HG03342 (cell line): ENCODE measurements around the gene HSP90AB1.

Source experiments
- ATAC-seq: cut with Tn5 transposase; IDR thresholded peaks from one replicate; pipeline ENCODE4 v1.9.1; 2021; ENCODE audit warnings: mild to moderate bottlenecking, moderate library complexity; ENCODE audit not compliant: unreplicated experiment

The HSP90AB1 gene

DNA sequence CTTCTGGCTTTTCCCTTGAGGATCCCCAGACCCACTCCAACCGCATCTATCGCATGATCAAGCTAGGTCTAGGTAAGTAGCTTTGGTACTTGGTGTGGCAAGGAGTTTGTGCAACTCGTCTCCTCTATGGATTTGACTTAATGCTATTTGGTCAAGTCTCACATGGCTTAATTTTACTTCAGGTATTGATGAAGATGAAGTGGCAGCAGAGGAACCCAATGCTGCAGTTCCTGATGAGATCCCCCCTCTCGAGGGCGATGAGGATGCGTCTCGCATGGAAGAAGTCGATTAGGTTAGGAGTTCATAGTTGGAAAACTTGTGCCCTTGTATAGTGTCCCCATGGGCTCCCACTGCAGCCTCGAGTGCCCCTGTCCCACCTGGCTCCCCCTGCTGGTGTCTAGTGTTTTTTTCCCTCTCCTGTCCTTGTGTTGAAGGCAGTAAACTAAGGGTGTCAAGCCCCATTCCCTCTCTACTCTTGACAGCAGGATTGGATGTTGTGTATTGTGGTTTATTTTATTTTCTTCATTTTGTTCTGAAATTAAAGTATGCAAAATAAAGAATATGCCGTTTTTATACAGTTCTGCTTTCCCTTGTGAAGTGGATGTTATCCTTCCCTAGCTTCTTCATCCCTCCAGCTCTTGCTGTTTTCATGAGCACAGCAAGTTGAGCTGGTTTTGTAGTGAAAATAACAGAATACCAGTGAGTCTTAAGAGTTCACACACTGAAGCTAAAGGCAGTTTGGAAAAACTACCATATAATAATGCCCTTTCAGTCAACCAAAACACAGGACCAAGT, 6.6 kb downstream of the HSP90AB1 start:
- no peak for ATAC-seq

DNA sequence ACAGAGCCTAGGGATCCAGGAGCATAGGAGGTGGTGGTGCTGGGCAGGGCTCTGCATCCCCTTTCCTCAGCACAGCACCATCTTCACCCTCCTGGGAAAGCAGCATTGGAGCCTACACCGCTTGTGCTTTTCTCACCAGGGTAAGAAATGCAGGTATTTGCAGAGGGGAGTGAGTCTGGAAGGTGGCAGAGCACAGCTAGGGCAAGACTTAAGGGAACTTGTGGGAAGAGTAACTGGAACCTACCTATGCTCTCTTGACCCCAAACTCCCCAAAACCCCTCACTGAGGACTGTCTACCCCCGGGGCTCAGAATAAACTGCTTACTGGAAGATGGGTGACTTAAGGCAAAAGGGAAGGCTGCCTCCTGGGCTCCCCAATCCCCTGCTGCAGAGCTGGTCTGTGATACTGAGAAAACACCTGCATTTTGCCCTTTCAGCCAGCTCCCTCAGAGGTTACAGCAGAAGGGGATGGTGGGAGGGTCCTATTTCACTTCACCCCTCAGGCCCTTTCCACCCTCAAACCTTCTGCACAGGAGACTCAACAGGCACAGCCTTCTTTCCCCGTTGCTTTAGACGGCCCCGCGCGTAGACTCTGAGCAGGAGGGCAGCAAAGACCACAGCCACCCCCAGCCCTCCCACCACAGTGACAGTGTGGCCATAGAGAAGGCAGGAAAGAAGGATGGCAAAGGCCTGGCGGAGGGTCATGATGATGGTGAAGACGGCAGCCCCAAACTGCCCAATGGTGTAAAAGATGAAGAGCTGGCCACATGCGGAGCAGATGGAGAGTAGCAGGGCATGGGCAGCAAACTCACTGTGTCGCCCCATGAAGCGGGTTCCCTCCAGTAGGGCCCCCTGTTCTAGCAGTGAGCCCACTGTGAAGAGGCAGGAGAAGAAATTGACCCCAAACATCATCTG, 7.5 kb downstream of the HSP90AB1 start:
- ATAC-seq, result no peak

DNA sequence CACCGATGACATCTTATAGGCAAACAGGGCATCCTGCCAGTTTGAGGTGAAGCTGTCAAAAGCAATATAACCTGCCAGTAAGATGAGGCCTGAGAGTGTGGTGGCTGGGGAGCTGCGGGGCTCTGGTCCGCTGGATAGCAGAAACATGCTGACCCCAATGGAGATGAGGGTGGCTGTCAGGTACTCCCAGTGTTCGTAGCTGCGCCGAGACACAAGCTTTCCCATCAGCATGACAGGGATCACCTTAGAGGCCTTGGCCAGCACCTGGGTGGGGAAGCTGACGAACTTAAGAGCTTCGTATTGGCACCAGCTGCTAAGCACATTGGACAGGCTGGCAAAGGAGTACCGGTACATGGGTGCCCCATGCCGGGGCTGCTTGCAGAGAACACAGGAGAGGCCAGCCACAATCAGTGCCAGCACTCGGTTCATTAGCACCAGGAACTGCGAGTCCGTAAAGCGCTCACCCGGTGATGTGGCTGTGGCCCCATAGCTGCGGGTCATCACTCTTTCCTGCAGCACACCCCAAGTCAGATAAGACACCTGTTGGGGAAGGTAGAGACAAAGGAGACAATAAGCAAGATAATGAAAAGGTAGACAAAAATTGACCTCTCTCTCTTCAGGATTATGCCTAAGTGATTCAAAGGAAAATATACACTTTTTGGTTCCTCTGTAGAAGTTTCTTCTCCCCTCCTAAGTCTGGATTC, 8.4 kb downstream of the HSP90AB1 start:
- ATAC-seq, result no peak

DNA sequence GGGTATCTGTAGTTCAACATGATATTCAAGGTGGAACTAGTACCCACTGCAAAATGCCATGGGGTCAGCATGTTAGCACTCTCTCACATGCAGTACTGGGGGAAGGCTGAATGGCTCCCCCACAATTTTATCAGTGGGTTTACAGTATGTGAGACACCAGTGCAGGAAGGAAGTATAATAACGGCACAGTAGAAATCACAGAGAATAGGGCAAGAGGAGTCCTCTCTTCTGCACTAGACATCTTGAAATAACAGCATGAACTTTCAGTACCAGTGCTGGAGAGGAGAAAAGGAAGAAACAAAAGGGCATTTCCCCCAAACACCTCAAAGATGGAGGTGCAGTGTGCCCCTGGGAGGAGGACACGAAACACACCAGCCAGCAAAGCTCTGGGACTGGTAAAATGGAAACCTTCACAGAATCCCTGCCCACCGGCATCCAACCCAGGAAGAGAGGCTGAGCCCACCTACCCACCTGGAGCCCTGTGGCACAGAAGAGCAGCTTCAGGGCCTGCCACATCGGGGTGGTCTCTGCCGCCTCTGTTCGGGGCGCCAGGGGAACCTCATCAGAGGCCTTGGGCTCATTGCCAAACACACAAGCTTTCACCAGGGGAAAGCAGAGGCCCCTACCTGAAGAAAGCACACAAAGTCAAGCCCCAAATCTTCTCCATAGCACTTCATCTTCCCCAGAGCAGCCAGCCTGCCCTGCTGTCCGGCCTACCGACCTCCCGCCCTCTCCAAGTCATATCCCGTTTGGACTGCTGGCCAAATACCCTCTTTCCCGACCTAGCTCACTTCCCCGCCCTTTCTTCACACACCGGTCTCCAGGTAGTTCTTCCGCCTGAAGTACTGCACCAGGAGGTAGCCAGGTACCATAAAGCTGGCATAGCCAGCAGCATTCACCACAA, 9.2 kb downstream of the HSP90AB1 start:
- no peak for ATAC-seq

DNA sequence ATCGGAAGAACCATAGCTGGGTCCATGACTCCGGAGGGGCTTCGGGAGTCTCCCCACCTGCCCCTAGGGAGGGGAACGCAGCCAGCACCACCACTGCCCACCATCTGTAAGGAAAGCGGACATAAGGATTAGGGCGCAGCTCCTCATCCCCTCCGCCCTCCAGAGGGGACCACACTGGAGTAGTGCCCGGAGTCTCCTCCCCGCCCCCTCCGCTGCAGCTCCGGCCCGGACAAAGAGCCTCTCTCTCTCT, 9.8 kb downstream of the HSP90AB1 start:
- ATAC-seq, result no peak

DNA sequence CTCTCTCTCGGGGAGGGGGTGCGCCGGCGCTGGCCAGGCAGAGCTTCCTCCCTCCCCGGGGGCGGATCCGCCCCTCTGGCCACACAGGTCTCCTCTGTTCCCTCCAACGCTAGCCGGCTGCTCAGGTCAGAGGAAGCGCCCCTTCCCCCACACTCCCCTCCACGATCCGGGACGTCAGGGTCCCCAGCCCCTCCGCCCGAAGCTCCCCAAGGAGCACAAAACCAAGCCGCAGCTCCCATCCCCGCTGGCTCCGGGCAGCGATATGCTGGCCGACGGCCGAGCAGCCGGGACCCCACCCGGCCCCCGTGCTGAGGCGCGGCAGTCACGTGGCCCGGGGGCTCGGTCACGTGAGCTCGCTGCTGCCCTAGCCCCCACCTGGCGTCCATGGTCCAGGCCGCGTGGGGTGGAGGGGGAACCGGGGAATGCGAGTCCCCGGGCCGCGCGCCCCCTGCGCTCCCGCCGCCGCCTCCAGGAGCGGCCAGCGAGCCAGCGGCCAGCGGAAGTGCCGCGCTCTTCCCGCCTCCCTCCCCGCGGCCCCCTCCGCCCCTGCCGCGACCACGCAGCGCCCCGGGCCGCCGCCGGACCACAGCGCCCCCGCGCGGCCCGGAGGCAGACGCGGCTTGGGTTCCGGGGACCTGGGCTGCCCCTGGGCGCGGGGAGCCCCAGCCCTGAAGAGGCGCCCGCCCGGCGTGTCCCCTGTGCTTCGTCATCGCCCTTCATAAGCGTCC, 10.3 kb downstream of the HSP90AB1 start, which contains the start of gene SLC35B2:
SLC35B2 (minus strand) TSS at position 504 of the 728 bp plus-strand sequence; CDS start at position 386, 118 bp downstream.
- peak; percentile 44 for ATAC-seq

DNA sequence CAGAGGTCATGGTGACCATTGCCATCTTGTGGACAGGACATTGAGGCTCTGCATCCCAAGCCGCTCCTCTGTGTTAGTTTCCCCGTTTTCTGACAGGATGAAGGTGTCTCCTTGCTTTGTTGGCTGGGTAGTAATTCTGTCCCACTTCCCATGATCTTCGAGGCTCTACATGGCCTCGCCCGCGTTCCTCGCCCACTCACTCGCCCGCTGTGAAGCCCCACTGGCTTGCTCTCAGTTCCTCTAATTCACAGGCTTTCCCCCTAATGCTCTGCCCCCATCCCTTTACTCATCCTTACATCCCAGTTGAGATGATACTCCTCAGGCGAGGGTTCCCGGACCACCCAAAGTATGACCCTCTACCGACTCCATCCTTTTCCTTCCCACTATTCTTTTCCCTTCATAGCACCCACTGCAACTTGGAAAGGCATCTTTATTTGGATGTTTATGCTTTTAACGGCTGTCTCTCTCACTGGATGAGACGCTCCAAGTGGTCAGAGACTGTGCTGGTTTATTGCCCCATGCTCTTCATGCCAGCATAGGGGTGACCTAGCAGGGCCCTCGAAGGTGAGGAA, 10.9 kb downstream of the HSP90AB1 start:
- ATAC-seq, result peak; percentile 16

DNA sequence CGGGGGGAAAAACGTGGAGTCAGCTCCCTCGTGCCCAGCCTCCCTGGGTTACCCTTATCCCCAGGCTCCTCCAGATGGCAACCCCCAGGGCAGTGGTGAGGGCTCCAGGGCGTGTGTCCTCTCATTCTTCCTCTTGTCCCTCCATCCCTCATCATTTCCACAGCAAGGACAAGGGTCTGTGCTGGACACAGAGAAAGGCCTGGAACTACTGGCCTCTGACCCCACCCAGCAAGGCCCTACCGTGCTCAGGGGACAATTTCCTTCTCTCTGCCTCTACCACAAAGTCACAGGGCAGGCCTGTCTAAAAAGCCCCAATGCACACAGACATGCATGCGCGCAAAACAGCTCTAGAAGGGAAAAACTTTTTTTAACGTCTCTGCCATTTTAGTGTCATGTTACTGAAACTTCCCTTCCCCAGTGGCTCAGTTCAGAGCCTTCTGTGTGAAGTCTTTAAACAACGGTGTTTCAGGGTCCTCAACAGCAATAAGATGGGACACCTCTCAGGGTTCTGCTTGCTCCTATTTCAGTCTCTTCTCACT, 11.5 kb downstream of the HSP90AB1 start:
- no peak for ATAC-seq

DNA sequence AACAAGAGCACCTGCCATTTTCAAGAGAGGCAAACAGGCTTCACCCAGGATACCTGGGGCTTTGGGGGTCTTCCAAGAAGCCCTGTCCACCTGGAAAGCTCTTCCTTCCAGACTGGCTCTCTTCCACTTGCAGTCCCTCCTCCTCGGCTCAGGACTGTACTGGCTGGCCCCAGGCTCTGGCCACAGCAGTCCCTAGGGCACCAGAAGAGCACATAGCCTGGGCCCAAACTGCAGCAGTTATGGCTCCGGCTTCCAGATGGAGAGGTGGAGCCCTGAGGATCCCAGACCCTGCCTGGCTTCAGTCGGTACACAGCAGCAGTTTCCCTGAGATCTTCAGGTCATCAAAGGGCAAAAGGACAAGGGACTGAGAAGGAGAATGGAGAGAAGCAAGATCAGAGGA, 12.0 kb downstream of the HSP90AB1 start:
- no peak for ATAC-seq

DNA sequence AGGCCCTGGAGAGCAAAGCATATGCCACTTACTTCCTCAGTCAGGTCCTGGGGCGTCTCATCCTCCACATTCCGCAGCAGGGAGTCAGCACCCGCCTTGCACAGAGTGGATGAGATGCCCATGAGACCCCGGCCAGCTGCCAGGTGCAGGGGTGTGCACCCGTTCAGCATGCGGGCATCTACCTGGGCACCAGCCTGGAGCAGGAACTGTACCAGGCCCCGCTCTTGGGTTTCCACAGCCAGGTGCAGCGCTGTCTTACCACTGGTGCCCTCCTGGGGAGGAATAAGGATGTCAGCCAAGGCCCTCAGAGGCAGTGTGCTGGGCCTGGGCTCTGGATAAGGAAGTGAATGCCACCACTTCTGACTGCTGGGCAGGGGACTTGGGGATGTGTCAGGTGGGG, 13.1 kb downstream of the HSP90AB1 start:
- no peak for ATAC-seq

DNA sequence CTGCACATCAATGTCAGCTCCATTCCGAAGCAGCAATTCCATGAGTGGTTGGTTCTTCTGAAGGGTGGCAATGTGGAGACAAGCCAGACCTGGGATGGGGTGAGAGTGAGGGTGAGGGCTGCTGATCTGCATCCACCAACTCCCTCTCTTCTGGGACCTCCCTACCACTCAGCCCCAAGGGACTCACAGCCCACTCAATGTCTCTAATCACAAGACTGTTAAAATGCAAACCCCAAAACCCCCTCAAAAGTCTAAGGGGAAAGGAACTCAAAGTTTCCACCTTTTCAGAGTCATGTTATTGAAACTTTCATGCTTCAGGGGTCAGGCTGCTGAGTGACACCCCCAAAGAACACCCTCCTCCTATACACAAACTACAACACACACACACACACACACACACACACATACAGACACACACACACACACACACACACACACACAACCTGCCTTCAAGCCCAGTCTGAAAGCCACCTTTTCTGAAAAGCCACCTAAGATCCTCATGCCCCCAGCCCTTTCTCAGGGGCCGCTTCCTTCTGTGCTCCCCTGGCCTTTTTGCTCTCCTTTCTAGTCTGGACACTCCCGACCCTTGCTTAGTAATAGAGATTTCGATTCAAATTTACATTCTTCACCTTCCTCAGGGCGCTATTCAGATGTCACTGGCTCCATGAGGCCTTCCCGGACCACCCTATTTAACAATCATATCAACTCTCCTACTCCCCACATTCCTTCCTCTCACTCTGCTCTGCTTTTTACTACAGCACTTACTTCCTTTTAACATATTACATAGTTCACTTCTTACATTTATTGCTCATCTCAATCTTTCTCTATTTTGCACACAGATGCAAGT, 13.8 kb downstream of the HSP90AB1 start:
- no peak for ATAC-seq

DNA sequence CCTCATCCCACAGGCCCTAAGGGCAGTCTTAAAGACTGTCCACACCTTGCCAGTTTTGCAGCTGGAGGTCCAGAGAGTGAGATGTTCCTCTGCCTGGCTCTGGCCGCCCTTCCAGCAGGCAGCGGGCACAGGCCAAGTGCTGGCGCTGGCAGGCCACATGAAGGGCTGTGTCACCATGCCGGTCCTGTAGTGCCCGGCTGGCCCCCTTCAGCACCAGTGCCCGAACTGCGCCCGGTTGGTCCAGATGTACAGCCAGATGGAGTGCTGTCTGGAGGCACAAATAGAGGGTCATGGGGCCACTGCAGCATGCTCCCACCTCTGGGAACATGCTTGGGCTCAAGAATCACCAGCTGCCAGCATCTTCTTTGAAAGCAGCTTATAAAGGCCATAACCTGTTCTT, 14.7 kb downstream of the HSP90AB1 start:
- no peak for ATAC-seq

DNA sequence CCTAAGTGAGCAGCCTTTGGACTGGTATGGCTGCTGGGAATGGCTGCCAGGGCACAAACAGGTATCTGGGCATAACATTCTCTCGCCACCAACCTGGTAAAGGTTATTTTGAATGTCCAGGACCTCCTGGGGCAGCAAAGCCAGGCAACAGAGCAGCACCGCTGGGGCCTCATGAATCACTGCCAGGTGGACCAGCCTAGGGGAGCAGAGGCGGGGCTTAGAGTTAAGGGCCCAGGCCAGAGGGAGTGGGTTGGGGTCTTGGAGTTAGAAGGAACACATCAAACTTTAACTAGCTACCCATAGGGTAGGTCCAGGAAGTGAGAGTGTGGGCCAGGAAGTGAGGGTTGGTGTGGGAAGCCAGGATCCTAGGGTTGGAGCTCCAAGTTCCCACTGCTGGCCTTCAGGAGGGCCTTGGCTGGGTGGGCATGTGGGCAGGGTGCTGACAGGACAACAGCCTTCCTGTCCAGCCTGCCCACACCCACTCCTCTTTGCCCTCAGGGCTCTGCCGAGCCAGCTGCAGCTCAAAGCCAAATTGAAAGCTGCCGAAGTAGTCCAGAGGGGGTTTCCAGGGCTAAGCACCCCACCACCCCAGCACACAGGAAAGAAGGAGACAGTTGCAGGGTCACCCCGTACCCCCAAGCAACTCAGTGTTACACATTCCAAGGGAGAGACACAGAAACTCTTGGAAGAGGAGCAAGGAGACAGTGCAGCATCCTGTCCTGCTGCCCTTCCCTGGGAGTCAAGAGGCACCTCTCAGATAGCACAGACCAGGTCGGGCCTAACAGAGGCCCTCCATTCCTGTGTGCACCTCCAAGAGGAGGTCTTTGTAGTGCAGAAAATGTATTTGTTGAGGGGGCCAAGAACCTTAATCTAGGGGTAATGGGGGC, 15.8 kb downstream of the HSP90AB1 start:
- ATAC-seq, result no peak

DNA sequence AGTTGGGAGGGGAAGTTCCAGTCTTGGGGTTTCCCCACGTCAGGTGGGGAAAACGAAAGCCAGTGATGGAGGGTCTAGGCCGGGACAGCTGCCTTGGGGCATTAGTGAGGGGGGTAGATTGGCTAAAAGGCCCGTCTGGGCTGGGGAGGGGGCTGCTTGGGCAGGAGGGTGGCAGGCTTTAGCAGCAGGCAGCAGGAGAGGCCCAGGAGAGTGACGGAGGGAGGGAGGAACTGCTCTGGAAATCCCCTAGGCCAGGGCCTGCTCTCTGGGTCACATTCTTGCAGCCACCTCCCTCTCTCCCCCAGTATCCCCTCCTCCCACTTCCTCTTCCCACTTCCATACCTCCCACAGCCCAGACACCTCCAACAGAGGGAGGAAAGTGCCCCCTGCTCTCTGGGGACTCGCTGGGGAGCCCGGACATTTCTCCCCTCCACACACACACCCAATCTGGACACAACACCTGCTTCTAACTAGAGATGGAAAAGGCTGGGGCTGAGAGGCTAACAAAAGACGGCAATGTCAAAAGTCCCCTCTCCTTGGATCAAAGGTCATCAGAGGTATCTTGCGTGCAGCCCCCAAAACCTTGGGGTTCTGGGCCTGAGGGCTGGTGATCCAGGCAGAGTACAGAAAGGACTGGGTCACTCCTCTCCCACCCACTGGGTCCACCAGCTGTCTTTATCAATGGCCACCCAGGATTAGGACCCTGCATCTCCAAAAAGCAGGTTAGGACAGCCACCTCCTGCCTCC, 16.6 kb downstream of the HSP90AB1 start:
- peak; percentile 24 for ATAC-seq

DNA sequence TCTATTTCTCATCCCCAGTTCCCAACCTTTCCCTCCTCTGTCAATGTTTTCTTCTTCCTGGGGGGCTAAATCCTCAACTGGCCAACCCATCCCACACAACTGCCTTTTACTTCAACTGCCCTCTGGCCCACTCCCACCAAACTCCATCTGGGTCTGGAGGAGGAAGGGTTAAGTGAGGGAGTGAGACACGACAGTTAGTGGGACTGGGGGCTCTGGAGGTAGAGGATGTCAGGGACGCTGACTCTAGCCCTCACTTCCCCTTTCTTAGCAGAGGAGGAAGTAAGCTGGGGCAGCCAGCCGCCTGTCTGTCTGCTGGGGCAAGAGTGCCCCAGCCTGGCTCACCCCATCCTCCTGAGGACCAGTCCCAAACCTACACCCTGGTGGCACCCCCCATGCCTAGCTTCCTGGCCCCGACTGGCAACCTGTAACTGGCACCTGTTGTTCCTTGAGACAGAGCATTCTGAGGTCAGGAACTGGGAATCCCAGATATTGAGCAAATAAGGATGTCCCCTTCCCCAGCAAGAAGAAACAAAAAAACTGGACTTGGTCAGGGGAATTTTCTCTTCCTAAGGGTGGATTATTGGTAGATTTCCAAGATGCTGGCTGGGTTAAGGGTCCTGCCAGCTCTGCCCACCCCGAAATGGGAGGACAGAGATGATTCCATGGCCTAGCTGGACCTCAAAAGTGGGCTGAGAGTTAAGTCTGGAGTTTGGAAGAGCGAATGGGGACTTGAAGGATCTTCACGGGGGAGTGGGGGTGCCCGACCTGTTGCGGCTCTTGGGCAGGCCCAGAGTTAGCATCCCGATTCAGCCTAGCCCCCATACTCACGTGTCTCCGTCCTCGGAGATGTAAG, 17.5 kb downstream of the HSP90AB1 start:
- ATAC-seq, result peak; percentile 34
